NB4 (cell line): Measurements from ENCODE around the gene METTL27.
"Not testable (repeated sequence)": the region's sequence is repeated elsewhere in the genome, so short reads cannot be mapped to it uniquely, and the experiment has no call there.

ENCODE experiments used
- DNase-seq: peaks from one replicate; pipeline ENCODE4 v3.0.0; 2010; ENCODE audit warnings: low read depth
- H3K4me3 ChIP-seq: one replicate; pipeline ENCODE4 v1.5.1; 2011; ENCODE audit warnings: mild to moderate bottlenecking, low read depth, low read length, moderate library complexity
- MYC ChIP-seq: IDR thresholded peaks from 2 replicates; pipeline ENCODE4 v1.6.1; 2011; ENCODE audit warnings: low read depth, low read length
- POLR2A ChIP-seq: IDR thresholded peaks from 2 replicates; pipeline ENCODE4 v1.6.1; 2011; ENCODE audit warnings: mild to moderate bottlenecking; ENCODE audit not compliant: insufficient read length; ENCODE audit errors: extremely low read depth
- TF ChIP-seq, protein P1 (sequence below): IDR thresholded peaks from 2 replicates; pipeline ENCODE4 v1.6.1; 2011; ENCODE audit warnings: low read depth, low read length
- TF ChIP-seq, protein P2 (sequence below): IDR thresholded peaks from one replicate; pipeline ENCODE4 v1.5.1; 2012; ENCODE audit warnings: low read depth, low read length

Gene METTL27

GRCh38 chr7:73799282-73800141, 42.8 kb downstream of the METTL27 start:
- TF ChIP-seq, protein P1, sequence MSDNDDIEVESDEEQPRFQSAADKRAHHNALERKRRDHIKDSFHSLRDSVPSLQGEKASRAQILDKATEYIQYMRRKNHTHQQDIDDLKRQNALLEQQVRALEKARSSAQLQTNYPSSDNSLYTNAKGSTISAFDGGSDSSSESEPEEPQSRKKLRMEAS = no peak
- TF ChIP-seq MYC (no peak), POLR2A (no peak)
- TF ChIP-seq, protein P2, sequence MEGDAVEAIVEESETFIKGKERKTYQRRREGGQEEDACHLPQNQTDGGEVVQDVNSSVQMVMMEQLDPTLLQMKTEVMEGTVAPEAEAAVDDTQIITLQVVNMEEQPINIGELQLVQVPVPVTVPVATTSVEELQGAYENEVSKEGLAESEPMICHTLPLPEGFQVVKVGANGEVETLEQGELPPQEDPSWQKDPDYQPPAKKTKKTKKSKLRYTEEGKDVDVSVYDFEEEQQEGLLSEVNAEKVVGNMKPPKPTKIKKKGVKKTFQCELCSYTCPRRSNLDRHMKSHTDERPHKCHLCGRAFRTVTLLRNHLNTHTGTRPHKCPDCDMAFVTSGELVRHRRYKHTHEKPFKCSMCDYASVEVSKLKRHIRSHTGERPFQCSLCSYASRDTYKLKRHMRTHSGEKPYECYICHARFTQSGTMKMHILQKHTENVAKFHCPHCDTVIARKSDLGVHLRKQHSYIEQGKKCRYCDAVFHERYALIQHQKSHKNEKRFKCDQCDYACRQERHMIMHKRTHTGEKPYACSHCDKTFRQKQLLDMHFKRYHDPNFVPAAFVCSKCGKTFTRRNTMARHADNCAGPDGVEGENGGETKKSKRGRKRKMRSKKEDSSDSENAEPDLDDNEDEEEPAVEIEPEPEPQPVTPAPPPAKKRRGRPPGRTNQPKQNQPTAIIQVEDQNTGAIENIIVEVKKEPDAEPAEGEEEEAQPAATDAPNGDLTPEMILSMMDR = no peak
- no peak for DNase-seq
- no peak overlapping the region for H3K4me3 ChIP-seq

GRCh38 chr7:73797176-73797575, 45.1 kb downstream of the METTL27 start:
- H3K4me3 ChIP-seq, DNase-seq: not testable (repeated sequence)

DNA sequence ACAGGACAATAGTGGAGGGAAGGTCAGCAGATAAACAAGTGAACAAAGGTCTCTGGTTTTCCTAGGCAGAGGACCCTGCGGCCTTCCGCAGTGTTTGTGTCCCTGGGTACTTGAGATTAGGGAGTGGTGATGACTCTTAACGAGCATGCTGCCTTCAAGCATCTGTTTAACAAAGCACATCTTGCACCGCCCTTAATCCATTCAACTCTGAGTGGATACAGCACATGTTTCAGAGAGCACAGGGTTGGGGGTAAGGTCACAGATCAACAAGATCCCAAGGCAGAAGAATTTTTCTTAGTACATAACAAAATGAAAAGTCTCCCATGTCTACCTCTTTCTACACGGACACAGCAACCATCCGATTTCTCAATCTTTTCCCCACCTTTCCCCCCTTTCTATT, 45.7 kb downstream of the METTL27 start:
- H3K4me3 ChIP-seq, DNase-seq: not testable (repeated sequence)

DNA sequence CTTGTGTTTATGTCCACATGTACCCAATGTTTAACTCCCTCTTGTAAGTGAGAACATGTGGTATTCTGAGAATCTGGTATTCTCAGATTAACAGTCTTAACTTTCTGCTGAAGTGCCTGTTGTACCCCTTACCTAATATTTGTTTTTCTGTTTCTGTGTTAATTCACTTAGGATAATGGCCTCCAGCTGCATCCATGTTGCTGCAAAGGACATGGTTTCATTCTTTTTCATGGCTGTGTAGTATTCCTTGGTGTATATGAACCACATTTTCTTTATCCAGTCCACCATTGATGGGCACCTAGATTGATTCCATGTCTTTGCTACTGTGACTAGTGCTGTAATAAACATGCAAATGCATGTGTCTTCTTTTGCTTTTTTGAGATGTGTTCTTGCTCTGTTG, 47.1 kb downstream of the METTL27 start:
- not testable (repeated sequence) for DNase-seq, H3K4me3 ChIP-seq

- DNase-seq, H3K4me3 ChIP-seq: not testable (repeated sequence)
Observed at GRCh38 chr7:73791170-73791690, 51.1 kb downstream of the METTL27 start.

- no peak for DNase-seq
- TF ChIP-seq MYC = no peak
- TF ChIP-seq, protein P2 = no peak
- no peak for TF ChIP-seq POLR2A
- TF ChIP-seq, protein P1 = no peak
- H3K4me3 ChIP-seq = no peak overlapping the region
Observed at GRCh38 chr7:73789051-73789450, 53.3 kb downstream of the METTL27 start.

DNA sequence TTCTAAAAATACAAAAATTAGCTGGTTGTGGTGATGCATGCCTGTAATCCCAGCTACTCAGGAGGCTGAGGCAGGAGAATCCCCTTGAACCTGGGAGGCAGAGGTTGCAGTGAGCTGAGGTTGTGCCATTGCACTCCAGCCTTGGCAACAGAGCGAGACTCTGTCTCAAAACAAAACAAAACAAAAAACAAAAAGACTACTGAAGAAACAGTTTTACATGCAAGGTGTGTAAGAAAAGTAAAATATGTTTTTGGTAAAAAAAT, 54.6 kb downstream of the METTL27 start:
- DNase-seq, H3K4me3 ChIP-seq: not testable (repeated sequence)

- no peak overlapping the region for H3K4me3 ChIP-seq
- TF ChIP-seq, protein P1 = no peak
- TF ChIP-seq MYC (no peak), POLR2A (no peak)
- TF ChIP-seq, protein P2 = no peak
- no peak for DNase-seq
Observed at GRCh38 chr7:73786588-73786987, 55.7 kb downstream of the METTL27 start.
